ENCODE data around the gene PRKG1.
"Not testable (repeated sequence)": the region's sequence is repeated elsewhere in the genome, so short reads cannot be mapped to it uniquely, and the experiment has no call there.

The PRKG1 gene

GRCh38 chr10:51231754-51232153, 157.5 kb downstream of the PRKG1 start:
- DNase-seq = no peak

- DNase-seq = no peak
Observed at GRCh38 chr10:51233337-51234100, 159.2 kb downstream of the PRKG1 start.

- no peak for DNase-seq
Observed at GRCh38 chr10:51235865-51236264, 161.6 kb downstream of the PRKG1 start.

- DNase-seq = no peak
Observed at GRCh38 chr10:51239006-51239405, 164.7 kb downstream of the PRKG1 start.

GRCh38 chr10:51241461-51241860, 167.2 kb downstream of the PRKG1 start:
- DNase-seq = no peak

GRCh38 chr10:51242393-51242792, 168.1 kb downstream of the PRKG1 start:
- DNase-seq = no peak

GRCh38 chr10:51244309-51244708, 170.0 kb downstream of the PRKG1 start:
- no peak for DNase-seq

GRCh38 chr10:51244748-51245490, 170.6 kb downstream of the PRKG1 start:
- no peak for DNase-seq

- DNase-seq = no peak
Observed at GRCh38 chr10:51246156-51246555, 171.9 kb downstream of the PRKG1 start.

GRCh38 chr10:51250278-51250920, 176.1 kb downstream of the PRKG1 start:
- DNase-seq = no peak

- DNase-seq = no peak
Observed at GRCh38 chr10:51251110-51251509, 176.8 kb downstream of the PRKG1 start.

GRCh38 chr10:51255381-51255780, 181.1 kb downstream of the PRKG1 start:
- DNase-seq = no peak

GRCh38 chr10:51257511-51258248, 183.4 kb downstream of the PRKG1 start:
- no peak for DNase-seq

GRCh38 chr10:51260376-51260775, 186.1 kb downstream of the PRKG1 start:
- no peak for DNase-seq

GRCh38 chr10:51266496-51266895, 192.2 kb downstream of the PRKG1 start:
- no peak for DNase-seq

- DNase-seq = not testable (repeated sequence)
Observed at GRCh38 chr10:51267980-51268570, 193.8 kb downstream of the PRKG1 start.

- DNase-seq = no peak
Observed at GRCh38 chr10:51269821-51270220, 195.5 kb downstream of the PRKG1 start.

- DNase-seq = no peak
Observed at GRCh38 chr10:51270936-51271530, 196.7 kb downstream of the PRKG1 start.

- DNase-seq = not testable (repeated sequence)
Observed at GRCh38 chr10:51272099-51272498, 197.8 kb downstream of the PRKG1 start.

- DNase-seq = no peak
Observed at GRCh38 chr10:51272555-51272954, 198.3 kb downstream of the PRKG1 start.

- no peak for DNase-seq
Observed at GRCh38 chr10:51273574-51273973, 199.3 kb downstream of the PRKG1 start.

- DNase-seq = not testable (repeated sequence)
Observed at GRCh38 chr10:51276097-51276496, 201.8 kb downstream of the PRKG1 start.

Measured in activated gamma-delta T cell (primary cell).